SKM-1 (cell line): ENCODE data around the gene CACNG5.

Experiments used
- DNase-seq: peaks from one replicate; lab custom pipeline; 2025; ENCODE audit not compliant: unreplicated experiment; lab: John Stamatoyannopoulos, UW

The CACNG5 gene

GRCh38 chr17:66819466-66819865 is 15.5 kb upstream of the CACNG5 start:
- no peak for DNase-seq

GRCh38 chr17:66822009-66822408 is 12.9 kb upstream of the CACNG5 start:
- no peak for DNase-seq

- no peak for DNase-seq
These were observed 8.1 kb upstream of the CACNG5 start for GRCh38 chr17:66826856-66827255.

GRCh38 chr17:66829386-66829864 is 5.5 kb upstream of the CACNG5 start:
- DNase-seq, result no peak

GRCh38 chr17:66829883-66830282 is 5.0 kb upstream of the CACNG5 start:
- no peak for DNase-seq

GRCh38 chr17:66830451-66830850 is 4.5 kb upstream of the CACNG5 start:
- DNase-seq, result no peak

- DNase-seq, result no peak
These were observed 3.3 kb upstream of the CACNG5 start for GRCh38 chr17:66831383-66832210.

GRCh38 chr17:66833201-66833600 is 1.7 kb upstream of the CACNG5 start:
- no peak for DNase-seq

- DNase-seq, result no peak
These were observed 445 bp upstream of the CACNG5 start for GRCh38 chr17:66834426-66834918.

- no peak for DNase-seq
These were observed 559 bp downstream of the CACNG5 start for GRCh38 chr17:66835476-66835875.

GRCh38 chr17:66836063-66837005 is 1.4 kb downstream of the CACNG5 start:
- no peak for DNase-seq

- no peak for DNase-seq
These were observed 2.3 kb downstream of the CACNG5 start for GRCh38 chr17:66837226-66837625.

GRCh38 chr17:66837885-66838665 is 3.2 kb downstream of the CACNG5 start:
- no peak for DNase-seq

GRCh38 chr17:66839616-66840015 is 4.7 kb downstream of the CACNG5 start:
- no peak for DNase-seq

GRCh38 chr17:66840061-66840460 is 5.1 kb downstream of the CACNG5 start:
- no peak for DNase-seq

- DNase-seq, result no peak
These were observed 6.4 kb downstream of the CACNG5 start for GRCh38 chr17:66841328-66841727.

GRCh38 chr17:66841744-66842143 is 6.8 kb downstream of the CACNG5 start:
- DNase-seq, result no peak

- no peak for DNase-seq
These were observed 7.6 kb downstream of the CACNG5 start for GRCh38 chr17:66842505-66842904.

GRCh38 chr17:66842959-66843358 is 8.0 kb downstream of the CACNG5 start:
- no peak for DNase-seq

GRCh38 chr17:66843627-66844026 is 8.7 kb downstream of the CACNG5 start:
- DNase-seq, result no peak

- no peak for DNase-seq
These were observed 12.8 kb downstream of the CACNG5 start for GRCh38 chr17:66847704-66848103.
